Bronchial epithelial cell (primary cell): ENCODE data around the gene SAMHD1. TPM values are rescaled to one million over a fixed set of nuclear protein-coding genes. Genes with fewer than 3 reads are reported as not detected.

Experiments
- DNase-seq: peaks from one replicate; pipeline ENCODE4 v3.0.0-alpha.2; 2010; ENCODE audit warnings: low read depth
- FAIRE-seq: peaks from 2 replicates; lab custom pipeline; 2011; peaks lifted over from hg19 to GRCh38; lab: Jason Lieb, UNC
- H3K27me3 ChIP-seq: 2 replicates; pipeline ENCODE4 v1.5.1; 2011; ENCODE audit warnings: low read length; ENCODE audit not compliant: control insufficient read depth, insufficient read depth
- H3K36me3 ChIP-seq: 2 replicates; pipeline ENCODE4 v1.5.1; 2011; ENCODE audit warnings: low read length; ENCODE audit not compliant: control insufficient read depth, insufficient read depth
- H3K4me3 ChIP-seq: 2 replicates; pipeline ENCODE4 v1.5.1; 2011; ENCODE audit warnings: mild to moderate bottlenecking, low read depth, low read length, control low read depth
- CTCF ChIP-seq: IDR thresholded peaks from 2 replicates; pipeline ENCODE4 v1.5.1; 2011; ENCODE audit warnings: mild to moderate bottlenecking, moderate library complexity, low read length, control low read depth, inconsistent platforms; ENCODE audit not compliant: insufficient read depth, severe bottlenecking
- total RNA-seq: library from RNA; depleted of rRNA; stranded (reverse); fragments of >200 nt; gene quantifications from 2 replicates; pipeline ENCODE4 v1.2.1, GENCODE V29; 2014

SAMHD1 gene
- total RNA-seq, 1 donor from 2014 or later: 1.8 TPM

- H3K4me3 ChIP-seq: no peak overlapping the region
- no peaks in the 10 kb centered on the region for H3K27me3 ChIP-seq
- no peak for TF ChIP-seq CTCF
- no peak for FAIRE-seq
- H3K36me3 ChIP-seq: no peaks in the 10 kb centered on the region
- no peak for DNase-seq
Measured at GRCh38 chr20:36957875-36958667, 6.6 kb upstream of the SAMHD1 start.

GRCh38 chr20:36956674-36957073, 5.2 kb upstream of the SAMHD1 start:
- no peak for DNase-seq
- FAIRE-seq: no peak
- no peak overlapping the region for H3K4me3 ChIP-seq
- no peak for TF ChIP-seq CTCF
- H3K36me3 ChIP-seq: no peaks in the 10 kb centered on the region
- no peaks in the 10 kb centered on the region for H3K27me3 ChIP-seq

- no peak overlapping the region for H3K4me3 ChIP-seq
- H3K27me3 ChIP-seq: no peaks in the 10 kb centered on the region
- FAIRE-seq (no peak), DNase-seq (no peak)
- no peak for TF ChIP-seq CTCF
- no peaks in the 10 kb centered on the region for H3K36me3 ChIP-seq
Measured at GRCh38 chr20:36956016-36956415, 4.5 kb upstream of the SAMHD1 start.

- FAIRE-seq (no peak), DNase-seq (no peak)
- peak overlapping the region; percentile 62 for H3K4me3 ChIP-seq
- TF ChIP-seq CTCF: no peak
- no peaks in the 10 kb centered on the region for H3K36me3 ChIP-seq
- H3K27me3 ChIP-seq: no peaks in the 10 kb centered on the region
Measured at GRCh38 chr20:36951979-36952738, 651 bp upstream of the SAMHD1 start.

GRCh38 chr20:36950414-36951197, 902 bp downstream of the SAMHD1 start:
- no peaks in the 10 kb centered on the region for H3K36me3 ChIP-seq
- FAIRE-seq (no peak), DNase-seq (no peak)
- H3K27me3 ChIP-seq: no peaks in the 10 kb centered on the region
- H3K4me3 ChIP-seq: peak overlapping the region; percentile 62
- no peak for TF ChIP-seq CTCF
